B cell (primary cell): ENCODE measurements around the gene MBTPS2. TPM values are rescaled to one million over a fixed set of nuclear protein-coding genes. Genes with fewer than 3 reads are reported as not detected.

ENCODE experiments used
- ATAC-seq: fragments of 200-7000 bp; cut with Tn5 transposase; one replicate; pipeline ENCODE4 v1.10.0; 2021; ENCODE audit warnings: low read depth, mild to moderate bottlenecking, moderate number of reproducible peaks, moderate library complexity
- CTCF ChIA-PET: fragments of 350-600 bp; sonication (Branson Sonifier 250); formaldehyde crosslinking; loops from one replicate; lab custom pipeline; 2021; ENCODE audit warnings: antibody characterized with exemption, inconsistent platforms; lab: Charles Lee
- POLR2A ChIA-PET: fragments of 350-600 bp; sonication (Branson Sonifier 250); formaldehyde crosslinking; loops from one replicate; lab custom pipeline; 2021; ENCODE audit warnings: antibody characterized with exemption; lab: Charles Lee
- DNase-seq: peaks from one replicate; pipeline ENCODE4 v3.0.0; 2013
- H2AFZ ChIP-seq: 2 replicates; pipeline ENCODE4 v1.6.1; 2012; ENCODE audit warnings: mild to moderate bottlenecking, low read depth, low read length; ENCODE audit not compliant: insufficient read depth, poor library complexity, severe bottlenecking
- H3K27ac ChIP-seq, 2 donors: 1 replicate in 1 of 2; 2 replicates in 1 of 2; pipeline ENCODE4 v1.5.1; 2012 to 2013; ENCODE audit warnings: low read length in 2 of 2, mild to moderate bottlenecking in 2 of 2, moderate library complexity in 1 of 2
- H3K27me3 ChIP-seq, 4 experiments: fragments of 200-600 bp in 1 of 4; sonication (generic) in 1 of 4; replicated peaks in 1 of 4; 1 replicate in 2 of 4; 2 replicates in 2 of 4; pipeline versions ENCODE4 v1.6.1 to v1.7.0; 2013 to 2016; ENCODE audit warnings: low read length in 3 of 4, mild to moderate bottlenecking in 2 of 4, mixed read lengths in 1 of 4, moderate library complexity in 1 of 4; ENCODE audit not compliant: insufficient read depth in 4 of 4, control insufficient read depth in 3 of 4; ENCODE audit errors: control extremely low read depth in 1 of 4
- H3K36me3 ChIP-seq, 2 experiments: replicated peaks in 1 of 2; 1 replicate in 1 of 2; 2 replicates in 1 of 2; pipeline versions ENCODE4 v1.6.1 to v1.7.1; 2013; ENCODE audit warnings: low read length in 1 of 2; ENCODE audit not compliant: insufficient read depth in 2 of 2, control insufficient read depth in 1 of 2; ENCODE audit errors: control extremely low read depth in 1 of 2, extremely low read depth in 1 of 2
- H3K4me1 ChIP-seq, 2 donors: fragments of 200-600 bp in 1 of 2; sonication (generic) in 1 of 2; 1 replicate in 1 of 2; 2 replicates in 1 of 2; pipeline versions ENCODE4 v1.5.1 to v1.6.1; 2013 to 2017; ENCODE audit warnings: low read length in 2 of 2; ENCODE audit not compliant: control insufficient read depth in 2 of 2, insufficient read depth in 2 of 2
- H3K4me2 ChIP-seq: replicated peaks from 2 replicates; pipeline ENCODE3; 2012; ENCODE audit warnings: mild to moderate bottlenecking, low read depth, low read length; ENCODE audit not compliant: poor library complexity, severe bottlenecking
- H3K4me3 ChIP-seq, 5 experiments: fragments of 200-600 bp in 1 of 5; sonication (generic) in 1 of 5; 1 replicate in 3 of 5; 2 replicates in 2 of 5; pipeline versions ENCODE4 v1.5.1 to v1.7.0; 2011 to 2016; ENCODE audit warnings: low read length in 4 of 5, mild to moderate bottlenecking in 4 of 5, low read depth in 2 of 5, control low read depth in 1 of 5, moderate library complexity in 1 of 5; ENCODE audit not compliant: insufficient read depth in 1 of 5; ENCODE audit errors: control extremely low read depth in 1 of 5, extremely low read depth in 1 of 5
- H3K79me2 ChIP-seq: fragments of 200-600 bp; sonication (generic); one replicate; pipeline ENCODE4 v1.6.0; 2016; ENCODE audit warnings: low read length; ENCODE audit not compliant: control insufficient read depth, insufficient read depth
- H3K9ac ChIP-seq: fragments of 200-600 bp; sonication (generic); 2 replicates; pipeline ENCODE4 v1.6.1; 2017; ENCODE audit warnings: mild to moderate bottlenecking, low read length, moderate library complexity
- H3K9me3 ChIP-seq, 3 donors: one replicate each; pipeline versions ENCODE4 v1.6.1 to v1.7.1; 2013; ENCODE audit warnings: low read length in 2 of 3; ENCODE audit not compliant: control insufficient read depth in 2 of 3, insufficient read depth in 1 of 3; ENCODE audit errors: control extremely low read depth in 1 of 3
- H4K20me1 ChIP-seq: 2 replicates; pipeline ENCODE4 v1.6.0; 2012; ENCODE audit warnings: mild to moderate bottlenecking, low read length; ENCODE audit not compliant: insufficient read depth, control insufficient read depth, poor library complexity, severe bottlenecking
- H3K27ac Mint-ChIP-seq: one replicate; pipeline ENCODE4 v1.8.0; 2021; ENCODE audit warnings: mixed read lengths
- H3K27me3 Mint-ChIP-seq: one replicate; pipeline ENCODE4 v1.8.0; 2021; ENCODE audit warnings: mixed read lengths
- H3K4me1 Mint-ChIP-seq: one replicate; pipeline ENCODE4 v1.8.0; 2021; ENCODE audit warnings: mixed read lengths
- H3K4me3 Mint-ChIP-seq: one replicate; pipeline ENCODE4 v1.8.0; 2021; ENCODE audit warnings: mixed read lengths
- H3K9me3 Mint-ChIP-seq: one replicate; pipeline ENCODE4 v1.8.0; 2022; ENCODE audit warnings: mixed read lengths; ENCODE audit not compliant: insufficient read depth
- EZH2 ChIP-seq: IDR thresholded peaks from 2 replicates; pipeline ENCODE4 v1.6.1; 2012; ENCODE audit warnings: borderline replicate concordance, low read depth, mild to moderate bottlenecking, moderate library complexity, low read length; ENCODE audit not compliant: insufficient read depth, poor library complexity, severe bottlenecking
- WGBS: methylation state at CpG from one replicate; pipeline ENCODE4 v1.1.5; 2013; ENCODE audit warnings: missing lambda C conversion rate; ENCODE audit not compliant: insufficient coverage; 5-methylcytosine and 5-hydroxymethylcytosine counted together
- intact Hi-C: fragments of 100-400 bp; cut with micrococcal nuclease; formaldehyde crosslinking; loops from one replicate; pipeline ENCODE4 v1.10.0; 2022
- polyA plus RNA-seq: library from polyadenylated mRNA; depleted of rRNA; stranded (reverse); fragments of >200 nt; gene quantifications from 2 replicates; pipeline ENCODE4 v1.2.3, GENCODE V29; 2012
- total RNA-seq, 2 donors: library from RNA; stranded (reverse); fragments of 120-200 nt in 1 of 2; gene quantifications; 1 replicate in 1 of 2; 2 replicates in 1 of 2; pipeline versions ENCODE4 v1.2.3 to v1.2.4, GENCODE V29; 2013 to 2022
- TF ChIP-seq, protein P1 (sequence below): fragments of 200-600 bp; IDR thresholded peaks from one replicate; pipeline ENCODE4 v1.8.0; 2022; ENCODE audit warnings: antibody characterized with exemption, mild to moderate bottlenecking

MBTPS2 gene
- total and polyA plus RNA-seq, 2 donors (not counting 1 experiment from before 2014, with no cell fraction given) = 1.8 to 8.2 TPM

- TF ChIP-seq EZH2 = no peak
- TF ChIP-seq, protein P1, sequence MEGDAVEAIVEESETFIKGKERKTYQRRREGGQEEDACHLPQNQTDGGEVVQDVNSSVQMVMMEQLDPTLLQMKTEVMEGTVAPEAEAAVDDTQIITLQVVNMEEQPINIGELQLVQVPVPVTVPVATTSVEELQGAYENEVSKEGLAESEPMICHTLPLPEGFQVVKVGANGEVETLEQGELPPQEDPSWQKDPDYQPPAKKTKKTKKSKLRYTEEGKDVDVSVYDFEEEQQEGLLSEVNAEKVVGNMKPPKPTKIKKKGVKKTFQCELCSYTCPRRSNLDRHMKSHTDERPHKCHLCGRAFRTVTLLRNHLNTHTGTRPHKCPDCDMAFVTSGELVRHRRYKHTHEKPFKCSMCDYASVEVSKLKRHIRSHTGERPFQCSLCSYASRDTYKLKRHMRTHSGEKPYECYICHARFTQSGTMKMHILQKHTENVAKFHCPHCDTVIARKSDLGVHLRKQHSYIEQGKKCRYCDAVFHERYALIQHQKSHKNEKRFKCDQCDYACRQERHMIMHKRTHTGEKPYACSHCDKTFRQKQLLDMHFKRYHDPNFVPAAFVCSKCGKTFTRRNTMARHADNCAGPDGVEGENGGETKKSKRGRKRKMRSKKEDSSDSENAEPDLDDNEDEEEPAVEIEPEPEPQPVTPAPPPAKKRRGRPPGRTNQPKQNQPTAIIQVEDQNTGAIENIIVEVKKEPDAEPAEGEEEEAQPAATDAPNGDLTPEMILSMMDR = no peak
- H3K79me2 ChIP-seq = no peaks in the 10 kb centered on the region
- H2AFZ ChIP-seq = no peak overlapping the region
- peaks cover 0 to 9% of the 10 kb centered on the region in 2 experiments for H3K36me3 ChIP-seq
- Mint-ChIP-seq H3K27me3 (no peaks in the 10 kb centered on the region), H3K27ac (no peak overlapping the region), H3K4me1 (no peaks in the 10 kb centered on the region), H3K9me3 (no peaks in the 10 kb centered on the region), H3K4me3 (no peak overlapping the region)
- intact Hi-C loops = no loop called here
- peaks cover 0 to 4% (median 0%) of the 10 kb centered on the region in 3 donors for H3K9me3 ChIP-seq
- H3K27ac ChIP-seq = no peak overlapping the region
- no peaks in the 10 kb centered on the region for H3K27me3 ChIP-seq
- CTCF ChIA-PET = no interaction called here
- H3K4me2 ChIP-seq = no peak overlapping the region
- H3K9ac ChIP-seq = no peak overlapping the region
- no peaks in the 10 kb centered on the region for H4K20me1 ChIP-seq
- H3K4me1 ChIP-seq = no peaks in the 10 kb centered on the region
- ATAC-seq = no peak
- no peak for DNase-seq
- POLR2A ChIA-PET = no interaction called here
- H3K4me3 ChIP-seq = no peak overlapping the region
Observed at GRCh38 chrX:21853578-21853977, 14.2 kb downstream of the MBTPS2 start.

DNA sequence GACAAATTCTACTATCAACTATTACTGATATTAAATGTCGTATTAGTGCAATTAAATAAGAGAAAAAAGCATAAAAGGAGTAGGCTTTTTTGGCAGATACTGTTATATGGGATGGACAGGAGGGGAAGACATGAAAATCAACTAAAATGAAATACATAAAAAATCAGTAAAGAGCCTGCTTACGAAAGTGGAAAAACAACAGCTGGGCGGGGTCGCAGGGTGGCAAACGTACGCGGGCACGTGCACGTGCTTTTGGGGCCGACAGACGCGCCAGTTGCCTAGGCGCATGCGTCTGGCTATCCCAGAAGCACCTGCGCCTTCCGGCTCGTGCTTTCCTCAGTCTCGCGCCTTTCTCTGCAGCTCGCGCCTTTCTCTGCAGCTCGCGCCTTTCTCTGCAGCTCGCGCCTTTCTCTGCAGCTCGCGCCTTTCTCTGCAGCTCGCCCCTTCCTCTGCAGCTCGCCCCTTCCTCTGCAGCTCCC is 16.6 kb downstream of the MBTPS2 start, which contains the start of gene YY2:
Gene YY2 (plus strand): TSS at position 51 of the 479 bp plus-strand sequence. CDS start 498 bp downstream, outside the sequence.
- peaks cover 0 to 8% of the 10 kb centered on the region in 2 experiments for H3K36me3 ChIP-seq
- Mint-ChIP-seq H3K4me1 (no peaks in the 10 kb centered on the region), H3K27ac (no peak within 1 kb of the TSS), H3K27me3 (no peaks in the 10 kb centered on the region), H3K4me3 (no peak within 1 kb of the TSS), H3K9me3 (no peaks in the 10 kb centered on the region)
- no peaks in the 10 kb centered on the region for H3K79me2 ChIP-seq
- no peak within 1 kb of the TSS for H3K4me2 ChIP-seq
- intact Hi-C loops = no loop called here
- POLR2A ChIA-PET = no interaction called here
- H4K20me1 ChIP-seq = no peaks in the 10 kb centered on the region
- H3K9me3 ChIP-seq = peaks cover 0 to 4% (median 0%) of the 10 kb centered on the region in 3 donors
- WGBS = 100% methylated on average over 9 of the region's 29 CpGs
- no peak within 1 kb of the TSS for H3K4me3 ChIP-seq
- H3K4me1 ChIP-seq = no peaks in the 10 kb centered on the region
- TF ChIP-seq EZH2 = no peak
- TF ChIP-seq, protein P1 = no peak
- no peak within 1 kb of the TSS for H2AFZ ChIP-seq
- CTCF ChIA-PET = no interaction called here
- no peak within 1 kb of the TSS for H3K27ac ChIP-seq
- ATAC-seq (no peak), DNase-seq (no peak)
- no peaks in the 10 kb centered on the region for H3K27me3 ChIP-seq
- H3K9ac ChIP-seq = no peak within 1 kb of the TSS
